ENCODE measurements around the gene QARS1. TPM values are rescaled to one million over a fixed set of nuclear protein-coding genes. Genes with fewer than 3 reads are reported as not detected.
A peak's percentile ranks its signal among the peaks of the same experiment; 100 is the strongest.

QARS1 gene
- polyA plus RNA-seq, 3 donors: 289 to 321 (median 300) TPM

DNA sequence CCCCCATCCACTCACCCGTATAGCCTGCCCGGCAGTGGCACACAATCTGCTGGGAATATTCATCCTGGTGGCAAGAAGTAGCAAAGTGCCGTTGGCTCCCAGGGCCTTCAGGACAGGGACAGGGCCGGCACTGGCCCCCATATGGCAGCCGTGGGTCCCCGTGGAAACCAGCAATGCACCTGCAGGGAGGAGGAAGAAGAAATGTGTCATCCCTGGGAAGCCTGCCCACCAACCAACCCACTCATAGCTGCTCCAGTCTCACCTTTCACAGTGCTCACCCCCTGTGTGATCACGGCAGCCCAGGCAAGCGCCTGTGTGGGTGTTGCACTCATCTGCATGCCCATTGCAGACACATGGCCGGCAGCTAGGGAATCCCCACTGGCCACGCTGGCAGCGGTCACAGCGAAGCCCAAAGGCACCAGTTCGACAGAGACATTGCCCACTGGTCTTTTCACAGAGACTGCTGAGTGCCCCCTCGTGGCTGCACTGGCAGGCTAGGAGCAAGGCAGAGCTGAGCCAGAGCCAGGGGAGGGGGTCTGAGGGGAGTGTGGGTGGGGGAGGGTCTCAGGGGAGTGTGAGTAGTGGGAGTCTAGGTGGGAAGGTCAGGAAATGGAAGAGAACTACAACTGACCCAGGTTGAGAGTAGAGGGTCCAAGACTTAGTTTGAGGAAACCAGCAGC lies 20.6 kb upstream of the QARS1 start:
- DNase-seq (ENCODE audit: extremely low read depth in 1 of 11, low read depth in 9 of 11, low spot score in 4 of 11): no peak

DNA sequence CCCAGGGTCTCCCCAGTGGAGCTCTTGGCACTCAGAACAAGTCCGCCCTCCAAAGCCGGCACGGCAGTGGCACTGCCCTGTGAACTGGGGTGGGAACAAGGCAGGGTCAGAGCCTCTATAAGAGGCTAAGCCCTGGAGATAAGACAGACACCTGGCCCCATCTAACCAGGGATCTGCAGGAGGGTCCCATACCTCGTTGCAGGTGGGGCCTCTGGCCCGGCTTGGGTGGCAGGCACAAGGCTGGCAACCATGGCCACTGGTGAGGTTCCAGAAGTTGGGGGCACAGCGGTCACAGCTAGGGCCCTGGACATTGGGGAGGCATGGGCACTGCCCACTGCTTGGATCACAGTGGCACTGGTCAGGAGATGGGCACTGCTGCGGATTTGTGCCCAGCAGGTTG lies 19.6 kb upstream of the QARS1 start:
- DNase-seq (ENCODE audit: extremely low read depth in 1 of 11, low read depth in 9 of 11, low spot score in 4 of 11): no peak

DNA sequence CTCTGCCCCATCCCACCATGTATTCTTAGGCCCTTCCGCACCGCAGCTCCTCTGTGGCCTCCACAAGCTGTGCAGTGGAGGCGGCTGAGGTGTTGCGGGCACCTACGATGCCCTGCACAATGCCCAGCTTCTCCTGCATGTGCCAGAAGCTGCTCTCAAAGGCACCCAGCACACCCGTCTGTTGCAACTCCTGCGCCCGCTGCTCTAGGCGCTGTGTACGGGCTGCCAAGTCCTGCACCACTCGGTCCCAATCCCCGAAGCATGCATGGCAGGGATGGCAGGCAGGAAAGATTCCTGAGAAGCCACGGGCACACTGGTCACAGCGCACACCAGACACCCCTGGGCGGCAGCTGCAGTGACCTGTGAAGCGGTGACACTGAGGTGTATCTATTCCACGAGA lies 19.1 kb upstream of the QARS1 start:
- no peak for DNase-seq (ENCODE audit: extremely low read depth in 1 of 11, low read depth in 9 of 11, low spot score in 4 of 11)

DNA sequence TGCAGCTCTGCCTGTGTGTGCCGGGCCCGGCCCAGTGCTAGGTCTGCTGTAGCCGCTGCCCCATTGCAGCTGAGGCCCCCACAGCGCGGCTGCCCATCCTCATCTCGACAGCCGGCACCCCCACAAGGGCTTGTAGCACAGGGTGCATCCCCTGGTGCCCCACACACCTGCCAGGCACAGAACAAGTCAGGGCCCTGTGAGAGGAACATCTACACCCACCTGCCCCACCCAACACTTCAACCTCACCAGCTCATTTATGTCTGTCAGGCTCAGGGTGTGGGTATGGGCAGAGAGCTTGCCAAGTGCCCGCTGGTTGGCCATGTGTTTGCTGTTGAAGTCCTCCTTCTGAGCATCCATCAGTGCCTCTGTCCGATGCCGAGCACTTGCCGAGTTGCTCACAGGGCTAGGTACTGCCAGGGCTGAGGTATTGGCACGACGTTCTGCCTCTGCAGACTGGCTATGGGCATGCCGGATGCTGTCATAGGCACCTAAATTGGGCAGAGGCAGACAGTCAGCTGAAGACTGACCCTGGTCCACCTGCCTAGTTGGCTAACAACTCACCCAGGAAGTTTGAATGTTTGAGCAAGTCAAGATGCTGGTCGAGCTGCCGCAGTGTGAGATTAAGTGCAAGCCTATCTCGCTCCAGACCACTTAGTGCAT lies 18.5 kb upstream of the QARS1 start:
- no peak for DNase-seq (ENCODE audit: extremely low read depth in 1 of 11, low read depth in 9 of 11, low spot score in 4 of 11)

DNA sequence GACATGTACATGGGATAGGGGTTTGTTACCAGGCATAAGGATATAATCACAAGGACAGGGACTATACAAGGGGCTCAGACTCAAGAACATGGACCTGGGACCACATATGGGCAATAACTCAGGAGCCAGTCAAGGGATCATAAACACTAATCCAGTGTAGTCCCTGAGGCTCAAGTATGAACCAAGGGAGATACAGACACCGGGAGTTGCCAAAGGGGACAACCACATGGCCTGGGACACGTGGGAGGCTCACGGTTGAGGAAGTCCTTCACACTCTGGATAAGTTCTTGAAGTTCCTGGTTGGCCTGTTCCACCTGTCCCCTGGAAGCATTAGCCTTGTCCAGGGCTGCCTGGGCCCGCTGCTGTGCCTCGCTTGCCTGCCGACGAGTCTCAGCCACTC lies 17.9 kb upstream of the QARS1 start:
- DNase-seq (ENCODE audit: extremely low read depth in 1 of 11, low read depth in 9 of 11, low spot score in 4 of 11): no peak

DNA sequence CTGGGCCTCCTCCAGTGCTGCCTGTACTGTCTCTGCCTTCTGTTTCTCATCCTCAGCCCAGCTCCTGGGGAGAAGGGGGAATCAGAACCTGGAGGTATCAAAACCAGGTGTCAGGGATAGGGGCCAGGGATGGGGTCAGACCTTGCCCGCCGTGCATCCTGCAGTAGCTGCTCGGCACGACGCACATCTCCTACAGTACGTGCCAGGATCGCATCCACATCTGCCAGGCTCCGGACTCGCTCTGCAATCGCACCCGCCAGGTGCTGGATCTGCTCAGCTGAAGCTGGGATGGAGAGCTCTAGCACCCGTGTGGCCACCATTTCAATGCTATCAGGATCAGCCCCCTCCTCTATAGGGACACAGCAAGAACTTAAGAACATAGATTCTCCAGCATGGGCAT lies 17.5 kb upstream of the QARS1 start:
- DNase-seq (ENCODE audit: extremely low read depth in 1 of 11, low read depth in 9 of 11, low spot score in 4 of 11): no peak

DNA sequence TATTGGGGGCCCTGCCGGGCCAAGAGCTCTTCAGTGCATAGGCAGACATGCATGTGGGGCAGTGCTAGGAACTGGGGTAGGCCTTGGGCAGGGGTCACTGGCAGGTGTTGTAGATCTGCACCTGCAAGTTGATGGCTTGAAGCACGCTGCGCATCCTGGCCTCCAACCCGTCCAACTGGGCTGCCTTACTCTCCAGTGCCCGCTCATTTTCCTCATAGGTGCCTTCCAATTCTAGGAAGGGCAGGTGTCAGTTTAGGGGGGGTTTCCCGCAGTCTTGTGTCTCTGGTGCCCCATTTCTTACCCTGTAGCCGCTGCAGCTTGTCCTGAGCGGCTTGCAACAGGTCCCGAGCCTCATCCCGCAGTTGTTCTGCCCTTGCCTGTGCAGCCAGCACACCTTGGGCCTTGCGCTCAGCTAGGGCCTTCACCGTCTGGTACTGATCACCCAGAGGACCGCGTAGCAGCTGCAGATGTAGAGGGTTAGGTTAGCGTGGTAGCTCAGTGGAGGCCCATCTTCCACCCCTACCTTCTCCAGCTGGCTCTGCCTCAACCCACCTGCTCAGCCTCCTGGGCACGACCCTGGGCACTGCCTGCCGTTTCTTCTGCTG lies 16.7 kb upstream of the QARS1 start:
- DNase-seq (ENCODE audit: extremely low read depth in 1 of 11, low read depth in 9 of 11, low spot score in 4 of 11): no peak

DNA sequence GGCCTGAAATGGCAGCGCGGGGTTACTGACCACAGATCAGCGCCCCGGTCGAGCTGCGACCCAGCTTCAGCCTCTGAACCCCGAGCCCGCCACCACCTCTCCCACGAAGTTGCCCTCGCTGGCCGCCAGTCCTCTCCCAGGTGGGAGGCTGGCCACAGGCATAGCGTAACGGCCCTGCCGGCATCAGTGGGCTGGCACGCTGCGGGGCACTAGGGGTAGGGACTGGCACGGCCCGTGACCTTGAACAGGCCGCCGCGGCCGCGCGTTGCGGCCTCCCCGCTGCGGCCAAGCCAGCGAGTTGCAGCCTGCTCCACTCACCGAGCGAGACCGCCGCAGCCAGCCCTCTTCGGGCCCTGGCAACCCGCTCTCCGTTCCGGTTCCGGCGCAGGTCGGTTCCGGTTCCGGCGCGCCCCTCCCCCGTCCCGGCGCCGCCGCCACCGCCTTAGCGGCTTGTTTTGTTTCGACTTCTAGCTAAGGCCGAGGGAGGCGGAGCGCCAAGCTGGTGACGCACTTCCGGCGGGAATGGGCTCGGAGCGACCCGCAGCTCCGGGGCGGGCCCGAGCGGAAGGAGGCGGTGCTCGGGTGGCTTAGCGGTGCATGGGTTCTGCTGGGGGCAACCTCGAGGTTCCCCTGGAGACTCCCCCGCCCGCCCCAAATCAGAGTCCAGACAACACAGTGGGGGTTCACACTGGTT lies 16.0 kb upstream of the QARS1 start, which contains the start of gene USP19:
Gene USP19 (minus strand): TSS at position 386 of the 694 bp plus-strand sequence. CDS start 1,678 bp downstream, outside the sequence.
- peak; percentile 78 to 93 (median 90) for DNase-seq (ENCODE audit: extremely low read depth in 1 of 11, low read depth in 9 of 11, low spot score in 4 of 11)

DNA sequence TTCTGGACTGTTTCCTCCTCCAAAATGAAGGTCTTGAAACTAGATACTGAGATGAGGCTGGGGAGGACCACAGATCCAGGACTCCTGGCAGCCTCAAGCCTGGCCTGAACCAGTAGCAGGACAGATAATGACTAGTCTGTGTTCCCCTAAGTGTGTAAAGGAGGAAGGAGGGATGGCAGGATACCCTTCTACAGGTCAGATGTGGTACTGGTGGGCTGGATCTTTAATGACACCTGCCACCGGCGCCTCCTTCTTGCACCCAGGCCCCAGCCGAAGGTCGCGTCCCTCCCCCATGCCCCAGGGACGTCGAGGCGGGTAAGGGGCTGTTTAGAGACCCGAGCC lies 15.5 kb upstream of the QARS1 start:
- DNase-seq (ENCODE audit: extremely low read depth in 1 of 11, low read depth in 9 of 11, low spot score in 4 of 11): no peak

DNA sequence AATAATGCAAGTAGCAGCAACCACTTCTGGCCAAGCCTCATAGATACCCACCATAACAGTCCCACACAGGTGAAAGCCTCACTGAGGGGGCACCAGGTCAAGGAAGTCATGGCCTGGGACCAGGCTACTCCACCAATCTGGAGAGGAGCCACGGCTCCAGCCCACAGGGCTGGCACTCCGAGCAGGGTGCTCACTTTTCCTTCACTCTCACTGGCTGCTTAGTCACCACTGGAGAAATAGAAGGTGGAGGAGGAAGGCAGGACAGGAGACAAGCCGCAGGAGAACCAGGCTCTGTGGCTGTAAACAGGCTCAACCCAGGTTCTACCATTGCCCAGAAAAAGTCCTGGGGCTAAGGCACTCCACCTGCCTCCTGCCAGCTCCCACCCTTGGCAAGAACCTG lies 14.9 kb upstream of the QARS1 start:
- no peak for DNase-seq (ENCODE audit: extremely low read depth in 1 of 11, low read depth in 9 of 11, low spot score in 4 of 11)

DNA sequence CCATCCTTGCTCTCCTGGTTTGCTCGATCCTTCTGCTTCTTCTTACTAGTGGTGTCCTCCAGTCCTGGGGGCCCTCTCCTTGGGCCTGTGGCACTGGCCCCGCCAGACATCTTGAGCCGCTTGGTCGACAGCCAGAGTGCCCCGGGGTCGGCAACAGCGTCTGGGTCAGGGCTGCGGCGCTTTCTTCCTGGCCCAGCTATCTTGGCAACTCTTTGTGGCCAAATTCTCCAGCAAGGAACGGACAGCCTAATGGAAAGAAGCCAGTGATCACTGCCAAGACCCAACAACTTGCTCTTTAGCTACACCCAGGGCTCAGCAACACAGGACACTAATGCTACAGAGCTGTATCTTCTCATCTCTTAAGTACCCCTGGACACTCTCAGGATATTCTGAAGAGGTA lies 14.5 kb upstream of the QARS1 start:
- no peak for DNase-seq (ENCODE audit: extremely low read depth in 1 of 11, low read depth in 9 of 11, low spot score in 4 of 11)

DNA sequence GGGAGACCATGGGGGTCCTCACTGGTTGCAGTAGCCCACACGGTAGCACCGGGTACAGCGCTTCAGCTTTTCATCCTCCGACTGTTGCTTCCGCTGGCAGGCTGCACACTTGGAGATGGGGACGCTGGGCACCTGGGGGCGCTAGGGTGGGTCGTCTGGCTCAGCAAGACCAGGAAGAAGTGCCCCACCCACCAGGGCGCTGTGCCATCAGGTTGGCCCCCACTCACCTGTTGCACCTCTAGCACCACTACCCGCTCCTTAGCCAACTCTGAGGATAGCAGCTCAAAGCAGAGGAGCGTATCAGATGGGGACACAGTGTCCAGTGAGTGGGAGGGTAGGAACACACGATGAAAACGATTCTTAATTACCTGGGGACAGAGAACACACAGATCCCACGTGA lies 7.7 kb upstream of the QARS1 start:
- no peak for DNase-seq (ENCODE audit: extremely low read depth in 1 of 11, low read depth in 9 of 11, low spot score in 4 of 11)

DNA sequence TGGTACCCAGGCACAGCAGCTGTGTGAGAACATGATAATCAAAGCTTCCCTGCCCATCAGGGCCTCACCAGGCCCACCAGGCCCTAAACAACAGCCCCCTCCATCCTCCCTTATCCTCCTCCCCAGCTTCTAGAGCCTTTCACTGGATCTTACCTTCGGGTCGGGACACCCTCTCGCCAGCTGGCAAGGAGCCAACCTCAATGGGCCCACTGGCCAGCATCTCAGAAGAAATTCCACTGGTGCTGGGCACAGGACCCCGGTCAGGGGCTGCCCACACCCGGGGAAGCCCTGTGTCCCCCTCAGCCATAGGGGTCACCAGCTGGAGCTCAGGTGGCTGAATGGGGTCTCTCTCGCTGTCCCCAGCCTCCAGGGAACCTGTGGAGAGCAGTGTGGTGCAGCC lies 6.8 kb upstream of the QARS1 start:
- DNase-seq (ENCODE audit: extremely low read depth in 1 of 11, low read depth in 9 of 11, low spot score in 4 of 11): no peak

DNA sequence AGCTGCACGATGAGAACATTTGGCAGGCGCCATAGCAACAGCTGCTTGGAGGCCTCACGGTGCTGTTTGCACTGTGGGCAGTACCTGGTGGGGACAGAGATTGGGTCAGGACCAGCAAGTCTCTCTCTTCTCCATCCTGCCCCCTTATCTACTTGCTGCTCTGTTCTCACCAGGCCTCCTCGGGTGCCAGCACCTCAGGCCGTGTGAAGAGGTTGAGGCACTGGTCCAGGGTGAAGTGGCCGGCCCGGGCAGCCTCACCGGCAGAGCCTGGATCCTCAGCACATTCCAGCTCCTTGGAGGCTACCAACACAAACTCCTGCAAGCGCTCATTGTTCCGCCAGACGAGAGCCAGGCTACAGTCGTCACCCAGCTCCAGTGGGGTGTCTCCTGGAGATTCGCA lies 6.2 kb upstream of the QARS1 start:
- no peak for DNase-seq (ENCODE audit: extremely low read depth in 1 of 11, low read depth in 9 of 11, low spot score in 4 of 11)

DNA sequence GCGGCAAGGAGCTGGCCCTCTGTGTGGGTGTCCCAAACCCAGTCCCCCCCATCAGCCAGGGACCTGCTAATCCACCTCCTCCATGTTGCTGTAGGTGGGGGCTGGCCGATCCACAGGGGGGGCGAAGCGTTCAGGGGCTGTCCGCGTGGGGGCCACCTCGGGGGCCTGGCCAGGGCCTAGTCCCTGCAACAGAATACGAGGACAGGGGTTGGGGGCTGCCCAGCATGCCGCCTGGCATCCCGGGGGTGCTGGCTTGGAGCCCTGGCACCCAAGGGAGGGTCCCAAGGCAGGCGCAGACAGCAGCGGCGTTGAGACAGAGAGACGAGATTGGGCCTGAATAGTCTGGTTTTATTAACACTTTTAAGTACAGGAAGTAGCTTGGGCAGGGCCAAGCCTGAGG lies 3.8 kb upstream of the QARS1 start:
- DNase-seq (ENCODE audit: extremely low read depth in 1 of 11, low read depth in 9 of 11, low spot score in 4 of 11): no peak

DNA sequence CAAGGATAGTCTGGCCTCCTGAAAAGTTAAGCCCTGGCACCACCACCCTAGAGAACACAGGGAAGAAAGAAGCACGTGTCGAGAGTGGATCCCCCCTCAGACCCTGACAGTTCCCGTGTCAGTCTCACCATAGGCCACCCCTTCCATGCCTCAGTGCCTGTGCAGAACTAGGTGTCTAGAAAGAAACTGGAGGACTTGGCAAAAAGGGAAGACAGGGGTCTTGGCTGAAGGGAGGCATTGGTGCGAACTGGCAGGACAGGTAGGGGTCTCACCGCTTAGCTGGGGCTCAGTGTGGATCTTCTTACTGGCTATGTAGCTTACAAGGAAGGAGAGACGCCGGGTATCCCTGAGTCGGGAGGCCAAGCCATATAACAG lies 518 bp downstream of the QARS1 start:
- DNase-seq (ENCODE audit: extremely low read depth in 1 of 11, low read depth in 9 of 11, low spot score in 4 of 11): no peak

DNA sequence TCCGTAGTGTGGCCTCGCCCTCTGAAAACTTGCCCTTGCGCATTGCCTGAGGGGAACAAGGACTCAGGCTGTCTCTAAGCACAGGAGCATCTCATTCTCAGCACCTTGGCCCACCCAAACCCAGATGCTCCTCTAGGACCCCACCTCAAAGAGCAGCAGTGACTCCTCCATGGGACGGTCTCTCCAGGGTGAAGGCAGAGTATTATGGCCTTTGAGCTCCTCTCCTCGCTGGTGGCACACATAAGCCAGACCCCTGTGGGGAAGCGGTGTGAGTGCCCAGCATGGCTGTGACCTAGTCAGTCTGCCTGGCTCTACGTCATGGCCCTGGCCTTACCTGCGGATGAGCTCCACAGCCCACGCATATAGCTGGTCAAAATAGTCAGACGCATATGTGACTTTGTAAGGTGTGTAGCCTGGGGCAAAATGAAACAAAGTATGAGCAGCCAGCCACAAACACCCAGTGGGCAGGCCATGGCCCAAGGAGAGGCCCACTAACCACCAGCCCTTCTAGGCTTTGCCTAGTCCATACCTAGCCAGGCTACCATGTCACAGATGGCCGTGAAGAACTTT lies 4.4 kb downstream of the QARS1 start:
- no peak for DNase-seq (ENCODE audit: extremely low read depth in 1 of 11, low read depth in 9 of 11, low spot score in 4 of 11)

DNA sequence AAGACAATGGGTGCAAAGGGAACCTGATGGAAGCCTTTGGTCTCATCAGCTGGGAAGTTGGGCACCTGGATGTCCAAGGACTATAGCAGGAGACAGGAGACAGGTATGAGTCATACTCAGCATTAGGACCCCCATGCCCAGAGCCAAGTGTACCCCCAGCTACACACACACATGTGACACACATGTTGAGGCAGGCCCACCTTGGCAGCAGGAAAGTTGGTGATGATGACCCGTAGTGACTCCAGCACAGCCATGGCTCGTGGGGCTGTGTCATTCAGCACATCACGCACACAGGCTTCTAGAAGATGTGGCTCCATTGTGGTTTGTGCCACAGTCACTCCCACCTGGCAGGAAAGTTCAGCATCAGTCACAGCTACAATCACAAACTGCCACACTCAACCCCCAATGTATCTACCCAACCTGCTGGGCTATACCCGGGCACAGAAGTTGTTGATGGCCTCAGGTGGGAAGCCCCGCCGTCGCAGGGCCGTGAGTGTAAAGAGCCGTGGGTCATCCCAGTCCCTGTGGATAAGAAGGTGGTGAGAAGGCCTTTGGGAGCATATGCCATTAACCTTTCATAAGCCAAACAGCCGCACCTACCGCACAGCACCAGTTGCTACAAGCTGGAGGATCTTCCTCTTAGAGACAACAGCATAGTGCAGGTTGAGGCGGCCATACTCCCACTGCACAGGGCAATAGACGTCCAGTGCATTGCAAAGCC lies 5.5 kb downstream of the QARS1 start:
- DNase-seq (ENCODE audit: extremely low read depth in 1 of 11, low read depth in 9 of 11, low spot score in 4 of 11): no peak

DNA sequence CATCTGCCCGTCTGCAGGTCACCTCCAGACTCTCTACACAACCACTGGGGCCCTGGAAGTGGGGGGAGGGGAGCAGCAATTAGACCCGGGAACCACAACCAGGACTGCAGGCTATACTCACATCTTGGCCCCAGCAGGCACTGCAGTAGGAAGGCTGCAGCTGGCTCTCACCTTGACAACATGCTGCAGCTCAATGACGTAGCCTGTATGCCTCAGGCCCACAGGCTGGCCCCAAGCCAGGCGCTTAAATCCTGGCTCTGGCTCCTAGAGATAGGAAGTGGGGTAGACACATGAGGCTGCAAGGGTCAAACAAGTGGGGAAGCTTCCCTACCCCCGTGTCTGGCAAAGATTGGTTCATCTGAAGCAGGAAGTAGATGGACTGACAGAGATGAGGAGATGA lies 6.1 kb downstream of the QARS1 start:
- peak in 1 of 11 donors; percentile 19 for DNase-seq (ENCODE audit: extremely low read depth in 1 of 11, low read depth in 9 of 11, low spot score in 4 of 11)
